Memory B cell (primary cell): ENCODE measurements around the gene IGSF9.

ENCODE experiments used
- ATAC-seq: fragments of 150-1000 bp; cut with Tn5 transposase; 2 replicates; pipeline ENCODE4 v1.10.0; 2021; ENCODE audit warnings: low read depth, mild to moderate bottlenecking, moderate library complexity
- DNase-seq, 2 donors: peaks; one replicate each; pipeline ENCODE4 v3.0.0; 2022; ENCODE audit warnings: low spot score in 2 of 2
- H3K27ac Mint-ChIP-seq: one replicate; pipeline ENCODE4 v1.8.0; 2022; ENCODE audit warnings: mild to moderate bottlenecking, moderate library complexity, mixed read lengths
- H3K27me3 Mint-ChIP-seq: one replicate; pipeline ENCODE4 v1.8.0; 2022; ENCODE audit warnings: mixed read lengths
- H3K36me3 Mint-ChIP-seq: one replicate; pipeline ENCODE4 v1.8.0; 2022; ENCODE audit warnings: mild to moderate bottlenecking, mixed read lengths
- H3K4me1 Mint-ChIP-seq: one replicate; pipeline ENCODE4 v1.8.0; 2022; ENCODE audit warnings: mixed read lengths
- H3K4me3 Mint-ChIP-seq: one replicate; pipeline ENCODE4 v1.8.0; 2022; ENCODE audit warnings: mild to moderate bottlenecking, moderate library complexity, mixed read lengths
- H3K9me3 Mint-ChIP-seq: one replicate; pipeline ENCODE4 v1.8.0; 2022; ENCODE audit warnings: mixed read lengths

IGSF9 gene

GRCh38 chr1:159945483-159946241 lies at the start of gene IGSF9:
TSS of gene IGSF9 (minus strand) at chr1:159945613. CDS start at chr1:159943454, 2,159 bp downstream.
- ATAC-seq (peak; percentile 88), DNase-seq (peak in 1 of 2 donors; percentile 49)
- no peak within 1 kb of the TSS for H3K27ac Mint-ChIP-seq
- no peaks in the 10 kb centered on the region for H3K9me3 Mint-ChIP-seq
- H3K27me3 Mint-ChIP-seq: peaks cover 21% of the 10 kb centered on the region
- H3K36me3 Mint-ChIP-seq: peaks cover 2% of the 10 kb centered on the region
- H3K4me1 Mint-ChIP-seq: peaks cover 15% of the 10 kb centered on the region
- peak within 1 kb of the TSS; percentile 71 for H3K4me3 Mint-ChIP-seq

- Mint-ChIP-seq H3K36me3 (no peaks in the 10 kb centered on the region), H3K9me3 (no peaks in the 10 kb centered on the region), H3K27me3 (peaks cover 10% of the 10 kb centered on the region), H3K27ac (no peak overlapping the region), H3K4me1 (peaks cover 3% of the 10 kb centered on the region), H3K4me3 (no peak overlapping the region)
- ATAC-seq: no peak
- no peak for DNase-seq
Measured at GRCh38 chr1:159994896-159995295, 49.5 kb upstream of the IGSF9 start.

GRCh38 chr1:159993911-159994310 lies 48.5 kb upstream of the IGSF9 start:
- H3K4me1 Mint-ChIP-seq: peaks cover 3% of the 10 kb centered on the region
- H3K9me3 Mint-ChIP-seq: no peaks in the 10 kb centered on the region
- H3K27ac Mint-ChIP-seq: no peak overlapping the region
- DNase-seq (no peak), ATAC-seq (no peak)
- no peaks in the 10 kb centered on the region for H3K36me3 Mint-ChIP-seq
- H3K4me3 Mint-ChIP-seq: no peak overlapping the region
- H3K27me3 Mint-ChIP-seq: peaks cover 8% of the 10 kb centered on the region

GRCh38 chr1:159992161-159992560 lies 46.7 kb upstream of the IGSF9 start:
- no peak overlapping the region for H3K4me3 Mint-ChIP-seq
- ATAC-seq (no peak), DNase-seq (no peak)
- peaks cover 12% of the 10 kb centered on the region for H3K27me3 Mint-ChIP-seq
- no peaks in the 10 kb centered on the region for H3K9me3 Mint-ChIP-seq
- no peaks in the 10 kb centered on the region for H3K36me3 Mint-ChIP-seq
- peaks cover 3% of the 10 kb centered on the region for H3K4me1 Mint-ChIP-seq
- H3K27ac Mint-ChIP-seq: no peak overlapping the region

GRCh38 chr1:159991513-159991912 lies 46.1 kb upstream of the IGSF9 start:
- Mint-ChIP-seq H3K36me3 (no peaks in the 10 kb centered on the region), H3K4me3 (no peak overlapping the region), H3K27me3 (peaks cover 12% of the 10 kb centered on the region), H3K9me3 (no peaks in the 10 kb centered on the region), H3K4me1 (peaks cover 3% of the 10 kb centered on the region), H3K27ac (no peak overlapping the region)
- DNase-seq: no peak
- peak; percentile 22 for ATAC-seq

- Mint-ChIP-seq H3K4me3 (no peak overlapping the region), H3K4me1 (peaks cover 3% of the 10 kb centered on the region), H3K36me3 (no peaks in the 10 kb centered on the region), H3K27me3 (peaks cover 15% of the 10 kb centered on the region), H3K9me3 (no peaks in the 10 kb centered on the region), H3K27ac (no peak overlapping the region)
- DNase-seq (no peak), ATAC-seq (no peak)
Measured at GRCh38 chr1:159990005-159990404, 44.6 kb upstream of the IGSF9 start.

GRCh38 chr1:159989581-159989980 lies 44.2 kb upstream of the IGSF9 start:
- Mint-ChIP-seq H3K4me1 (peaks cover 3% of the 10 kb centered on the region), H3K9me3 (no peaks in the 10 kb centered on the region), H3K36me3 (no peaks in the 10 kb centered on the region), H3K4me3 (no peak overlapping the region), H3K27ac (no peak overlapping the region), H3K27me3 (peaks cover 16% of the 10 kb centered on the region)
- ATAC-seq (no peak), DNase-seq (no peak)

GRCh38 chr1:159988006-159988405 lies 42.6 kb upstream of the IGSF9 start:
- no peak for ATAC-seq
- Mint-ChIP-seq H3K4me3 (no peak overlapping the region), H3K9me3 (no peaks in the 10 kb centered on the region), H3K27ac (no peak overlapping the region), H3K4me1 (peaks cover 3% of the 10 kb centered on the region), H3K27me3 (peaks cover 17% of the 10 kb centered on the region), H3K36me3 (no peaks in the 10 kb centered on the region)
- no peak for DNase-seq

GRCh38 chr1:159987186-159987585 lies 41.8 kb upstream of the IGSF9 start:
- Mint-ChIP-seq H3K9me3 (no peaks in the 10 kb centered on the region), H3K27me3 (peaks cover 17% of the 10 kb centered on the region), H3K4me3 (no peak overlapping the region), H3K4me1 (peaks cover 3% of the 10 kb centered on the region), H3K27ac (no peak overlapping the region), H3K36me3 (no peaks in the 10 kb centered on the region)
- DNase-seq (no peak), ATAC-seq (no peak)

GRCh38 chr1:159986531-159986930 lies 41.1 kb upstream of the IGSF9 start:
- no peak for ATAC-seq
- Mint-ChIP-seq H3K9me3 (no peaks in the 10 kb centered on the region), H3K27me3 (peaks cover 21% of the 10 kb centered on the region)

GRCh38 chr1:159986093-159986492 lies 40.7 kb upstream of the IGSF9 start:
- no peaks in the 10 kb centered on the region for H3K36me3 Mint-ChIP-seq
- H3K27ac Mint-ChIP-seq: no peak overlapping the region
- DNase-seq: no peak
- no peaks in the 10 kb centered on the region for H3K4me1 Mint-ChIP-seq
- no peak for ATAC-seq
- H3K4me3 Mint-ChIP-seq: no peak overlapping the region
- H3K9me3 Mint-ChIP-seq: no peaks in the 10 kb centered on the region
- peaks cover 21% of the 10 kb centered on the region for H3K27me3 Mint-ChIP-seq

More at GRCh38 chr1:159986531-159986930, 41.1 kb upstream of the IGSF9 start:
- Mint-ChIP-seq H3K27ac (no peak overlapping the region), H3K36me3 (no peaks in the 10 kb centered on the region), H3K4me3 (no peak overlapping the region), H3K4me1 (peaks cover 1% of the 10 kb centered on the region)
- no peak for DNase-seq

- Mint-ChIP-seq H3K9me3 (no peaks in the 10 kb centered on the region), H3K4me1 (no peaks in the 10 kb centered on the region), H3K27ac (no peak overlapping the region), H3K36me3 (no peaks in the 10 kb centered on the region), H3K4me3 (no peak overlapping the region), H3K27me3 (peaks cover 24% of the 10 kb centered on the region)
- DNase-seq (no peak), ATAC-seq (no peak)
Measured at GRCh38 chr1:159985473-159985872, 40.1 kb upstream of the IGSF9 start.

- H3K27me3 Mint-ChIP-seq: peaks cover 28% of the 10 kb centered on the region
Measured at GRCh38 chr1:159983681-159984080, 38.3 kb upstream of the IGSF9 start.

GRCh38 chr1:159982280-159982679 lies 36.9 kb upstream of the IGSF9 start:
- Mint-ChIP-seq H3K9me3 (no peaks in the 10 kb centered on the region), H3K27ac (no peak overlapping the region), H3K27me3 (peaks cover 24% of the 10 kb centered on the region), H3K4me1 (no peaks in the 10 kb centered on the region), H3K4me3 (no peak overlapping the region), H3K36me3 (no peaks in the 10 kb centered on the region)
- DNase-seq: no peak
- no peak for ATAC-seq

More at GRCh38 chr1:159983681-159984080, 38.3 kb upstream of the IGSF9 start:
- Mint-ChIP-seq H3K9me3 (no peaks in the 10 kb centered on the region), H3K27ac (no peak overlapping the region), H3K36me3 (no peaks in the 10 kb centered on the region), H3K4me1 (no peaks in the 10 kb centered on the region), H3K4me3 (no peak overlapping the region)
- DNase-seq (no peak), ATAC-seq (no peak)
